Putamen (tissue), 1 donor: ENCODE results near the gene HNRNPCL4.
"Not testable (repeated sequence)": the region's sequence is repeated elsewhere in the genome, so short reads cannot be mapped to it uniquely, and the experiment has no call there.

Experiments
- DNase-seq: peaks from one replicate; pipeline ENCODE4 v3.0.0-alpha.2; 2016; ENCODE audit warnings: low spot score

Gene HNRNPCL4

DNA sequence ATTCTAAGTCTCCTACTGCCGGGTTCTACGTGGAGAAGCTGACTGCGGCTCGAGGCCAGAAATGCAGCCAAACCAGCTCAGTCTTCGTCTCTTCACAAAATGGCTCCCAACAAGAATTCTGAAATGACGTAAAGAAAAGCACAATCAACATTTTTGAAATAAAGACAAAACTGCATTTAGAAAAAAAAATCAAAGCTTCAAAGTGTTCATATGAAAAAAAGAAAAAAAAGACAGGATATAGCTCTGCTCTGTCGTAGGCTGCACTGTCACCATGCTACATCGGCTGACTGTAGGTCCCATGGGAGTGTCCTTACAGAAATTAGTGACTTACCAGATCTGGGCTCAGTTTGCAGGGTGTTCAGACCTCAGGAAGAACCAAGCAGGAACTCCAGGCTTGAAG lies at the start of gene HNRNPCL4:
HNRNPCL4 (minus strand) TSS at position 101 of the 400 bp plus-strand sequence. CDS start 164 bp downstream, outside the sequence.
- not testable (repeated sequence) for DNase-seq

DNA sequence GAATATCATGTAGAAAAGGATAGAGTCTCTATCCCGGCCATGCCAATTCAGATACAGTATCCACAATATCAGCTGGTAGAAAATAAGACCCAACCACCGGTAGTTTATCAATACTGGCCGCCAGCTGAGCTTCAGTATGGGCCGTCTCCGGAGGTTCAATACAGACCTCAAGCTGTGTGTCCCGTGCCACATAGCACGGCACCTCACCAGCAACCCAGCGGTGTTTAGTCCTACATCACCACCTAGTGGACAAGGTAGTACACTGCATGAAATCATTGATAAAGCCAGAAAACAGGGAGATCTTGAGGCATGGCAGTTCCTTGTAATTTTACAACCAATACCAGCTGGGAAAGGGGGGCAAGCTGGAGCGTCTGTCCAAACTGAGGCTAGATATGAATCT lies 43.3 kb upstream of the HNRNPCL4 start:
- DNase-seq: not testable (repeated sequence)

DNA sequence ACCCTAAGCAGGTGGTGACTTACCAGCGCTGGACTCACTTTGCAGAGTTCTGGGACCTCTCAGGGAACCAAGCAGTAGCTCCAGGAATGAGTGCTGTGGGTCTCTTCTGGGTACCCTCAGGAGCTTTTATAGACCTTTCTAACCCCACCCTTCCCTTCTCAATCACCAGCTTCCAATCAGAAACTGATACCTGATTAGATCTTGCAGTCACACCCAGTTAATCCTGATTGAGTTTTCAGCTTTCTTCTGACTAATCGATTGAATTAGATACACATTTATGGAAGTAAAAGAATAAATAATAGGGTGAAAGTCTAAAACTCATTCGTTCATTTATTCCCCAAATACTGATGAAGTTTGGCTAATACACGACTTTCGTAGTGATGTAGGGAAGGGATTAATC lies 35.9 kb upstream of the HNRNPCL4 start, which contains the start of gene PRAMEF13:
PRAMEF13 (minus strand) TSS at position 101 of the 400 bp plus-strand sequence. CDS start 1,820 bp downstream, outside the sequence.
- DNase-seq: not testable (repeated sequence)

DNA sequence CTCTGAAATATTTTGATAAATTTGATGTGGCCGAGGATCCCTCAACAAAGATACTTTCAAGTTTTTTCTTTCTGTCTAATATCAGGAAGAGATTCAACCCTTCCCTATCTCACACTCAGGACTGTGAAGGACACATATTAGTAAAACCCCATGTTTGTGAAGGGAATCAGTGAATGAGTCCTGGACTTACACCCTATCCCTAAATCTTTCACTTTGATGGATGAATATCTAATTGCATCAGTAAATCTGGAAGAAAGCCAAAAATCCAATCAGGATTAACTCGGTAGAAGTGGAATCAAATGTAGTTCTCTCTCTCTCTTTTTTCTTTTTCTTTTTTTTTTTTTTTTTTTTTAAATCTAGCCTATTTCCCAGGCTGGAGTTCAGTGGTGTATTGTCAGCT lies 6.1 kb upstream of the HNRNPCL4 start, which contains the start of gene PRAMEF9:
PRAMEF9 (plus strand) TSS at position 301 of the 400 bp plus-strand sequence. CDS start 3,433 bp downstream, outside the sequence.
- not testable (repeated sequence) for DNase-seq

DNA sequence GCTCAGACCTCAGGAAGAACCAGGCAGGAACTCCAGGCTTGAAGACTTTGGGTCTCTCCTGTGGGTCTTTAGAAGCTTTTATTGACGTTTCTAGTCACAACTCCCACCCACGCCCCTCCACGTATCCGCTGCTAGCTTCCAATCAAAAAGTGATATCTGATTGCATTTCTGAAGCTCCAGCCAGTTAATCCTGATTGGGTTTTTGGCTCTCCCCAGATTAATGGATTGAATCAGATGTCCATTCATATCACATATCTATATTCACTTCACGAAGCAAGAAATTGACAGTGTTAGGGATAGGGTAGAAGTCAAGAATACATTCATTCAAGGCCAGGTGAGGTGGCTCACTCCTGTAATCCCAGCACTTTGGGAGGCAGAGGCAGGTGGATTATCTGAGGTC lies 9.5 kb downstream of the HNRNPCL4 start, which contains the start of gene PRAMEF26:
PRAMEF26 (minus strand) TSS at position 101 of the 400 bp plus-strand sequence. CDS start 2,914 bp downstream, outside the sequence.
- DNase-seq: not testable (repeated sequence)

DNA sequence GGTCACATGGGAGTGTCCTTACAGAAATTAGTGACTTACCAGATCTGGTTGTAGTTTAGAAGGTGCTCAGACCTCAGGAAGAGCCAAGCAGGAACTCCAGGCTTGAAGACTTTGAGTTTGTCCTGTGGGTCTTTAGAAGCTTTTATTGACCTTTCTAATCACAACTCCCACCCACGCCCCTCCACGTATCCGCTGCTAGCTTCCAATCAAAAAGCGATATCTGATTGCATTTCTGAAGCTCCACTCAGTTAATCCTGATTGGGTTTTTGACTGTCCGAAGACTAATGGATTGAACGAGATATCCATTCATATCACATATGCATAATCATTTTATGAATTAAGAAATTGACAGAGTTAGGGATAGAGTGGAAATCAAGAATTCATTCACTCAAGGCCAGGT lies 48.7 kb downstream of the HNRNPCL4 start, which contains the start of gene HNRNPCL2:
HNRNPCL2 (minus strand) TSS at position 101 of the 400 bp plus-strand sequence. CDS start 454 bp downstream, outside the sequence.
- not testable (repeated sequence) for DNase-seq
